Suprapubic skin (tissue), 4 donors: ENCODE data around the gene RANBP1. TPM values are rescaled to one million over a fixed set of nuclear protein-coding genes. Genes with fewer than 3 reads are reported as not detected.

ENCODE experiments used
- DNase-seq, 2 donors: peaks; one replicate each; pipeline ENCODE4 v3.0.0-alpha.2; 2019; ENCODE audit warnings: low spot score in 2 of 2
- H3K27ac ChIP-seq: fragments of 200-600 bp; sonication (generic); one replicate; pipeline ENCODE4 v1.5.1; 2019
- H3K27me3 ChIP-seq: fragments of 200-600 bp; sonication (generic); one replicate; pipeline ENCODE4 v1.5.1; 2019
- H3K36me3 ChIP-seq: fragments of 200-600 bp; sonication (generic); one replicate; pipeline ENCODE4 v1.5.1; 2019
- H3K4me1 ChIP-seq: fragments of 200-600 bp; sonication (generic); one replicate; pipeline ENCODE4 v1.5.1; 2019
- H3K4me3 ChIP-seq: fragments of 200-600 bp; sonication (generic); one replicate; pipeline ENCODE4 v1.5.1; 2019; ENCODE audit warnings: mild to moderate bottlenecking
- H3K9me3 ChIP-seq: fragments of 200-600 bp; sonication (generic); one replicate; pipeline ENCODE4 v1.5.1; 2019
- CTCF ChIP-seq, 2 donors: fragments of 200-600 bp in 1 of 2; fragments of 450-650 bp in 1 of 2; sonication (generic) in 1 of 2; IDR thresholded peaks; one replicate each; pipeline ENCODE4 v1.5.1; 2016 to 2019; ENCODE audit warnings: antibody characterized with exemption in 2 of 2, mild to moderate bottlenecking in 1 of 2, moderate library complexity in 1 of 2
- EP300 ChIP-seq: sonication (generic); formaldehyde crosslinking; IDR thresholded peaks from one replicate; pipeline ENCODE4 v1.6.1; 2017; ENCODE audit warnings: antibody characterized with exemption
- POLR2A ChIP-seq, 2 donors: fragments of 450-650 bp; IDR thresholded peaks; one replicate each; pipeline ENCODE4 v1.6.1; 2017; ENCODE audit warnings: antibody characterized with exemption in 2 of 2, mild to moderate bottlenecking in 2 of 2, moderate library complexity in 2 of 2
- POLR2AphosphoS5 ChIP-seq, 3 donors: sonication (generic); formaldehyde crosslinking; IDR thresholded peaks; one replicate each; pipeline ENCODE4 v1.6.1; 2017; ENCODE audit warnings: antibody characterized with exemption in 3 of 3
- WGBS: methylation state at CpG from one replicate; pipeline ENCODE4 v1.1.5; 2018; 5-methylcytosine and 5-hydroxymethylcytosine counted together
- total RNA-seq, 4 donors: library from RNA; depleted of rRNA; stranded (reverse); fragments of >200 nt; gene quantifications; one replicate each; pipeline ENCODE4 v1.1.0, GENCODE V29; 2016

The RANBP1 gene
- total RNA-seq, 4 donors from 2014 or later = 107 to 150 (median 119) TPM

- Histone ChIP-seq H3K4me3 (peak overlapping the region; percentile 98), H3K27me3 (no peaks in the 10 kb centered on the region), H3K9me3 (no peaks in the 10 kb centered on the region), H3K36me3 (peaks cover 17% of the 10 kb centered on the region), H3K4me1 (peaks cover 50% of the 10 kb centered on the region), H3K27ac (peak overlapping the region; percentile 91)
- WGBS = 4% methylated on average over 5 of the region's 70 CpGs
- TF ChIP-seq CTCF (IDR thresholded peaks at IDR 0.05) = no peak
- no peak for TF ChIP-seq EP300
- no peak for TF ChIP-seq POLR2A (IDR thresholded peaks at IDR 0.05)
- no peak for TF ChIP-seq POLR2AphosphoS5 (IDR thresholded peaks at IDR 0.05)
- peak; percentile 87 to 94 for DNase-seq
These were observed 15.1 kb downstream of the RANBP1 start for GRCh38 chr22:20130731-20131596.

GRCh38 chr22:20131597-20131858, 15.6 kb downstream of the RANBP1 start, which contains the start of gene ZDHHC8:
ZDHHC8 (plus strand) TSS chr22:20131804; CDS start chr22:20131948, 144 bp downstream.
- H3K9me3 ChIP-seq = no peaks in the 10 kb centered on the region
- no peak for DNase-seq
- peaks cover 11% of the 10 kb centered on the region for H3K36me3 ChIP-seq
- H3K27ac ChIP-seq = peak within 1 kb of the TSS; percentile 91
- no peaks in the 10 kb centered on the region for H3K27me3 ChIP-seq
- no CpG with 5 or more reads among the region's 43 CpGs for WGBS
- peak within 1 kb of the TSS; percentile 98 for H3K4me3 ChIP-seq
- TF ChIP-seq POLR2A (IDR thresholded peaks at IDR 0.05) (no peak), CTCF (IDR thresholded peaks at IDR 0.05) (no peak), EP300 (no peak), POLR2AphosphoS5 (IDR thresholded peaks at IDR 0.05) (no peak)
- peaks cover 56% of the 10 kb centered on the region for H3K4me1 ChIP-seq

DNA sequence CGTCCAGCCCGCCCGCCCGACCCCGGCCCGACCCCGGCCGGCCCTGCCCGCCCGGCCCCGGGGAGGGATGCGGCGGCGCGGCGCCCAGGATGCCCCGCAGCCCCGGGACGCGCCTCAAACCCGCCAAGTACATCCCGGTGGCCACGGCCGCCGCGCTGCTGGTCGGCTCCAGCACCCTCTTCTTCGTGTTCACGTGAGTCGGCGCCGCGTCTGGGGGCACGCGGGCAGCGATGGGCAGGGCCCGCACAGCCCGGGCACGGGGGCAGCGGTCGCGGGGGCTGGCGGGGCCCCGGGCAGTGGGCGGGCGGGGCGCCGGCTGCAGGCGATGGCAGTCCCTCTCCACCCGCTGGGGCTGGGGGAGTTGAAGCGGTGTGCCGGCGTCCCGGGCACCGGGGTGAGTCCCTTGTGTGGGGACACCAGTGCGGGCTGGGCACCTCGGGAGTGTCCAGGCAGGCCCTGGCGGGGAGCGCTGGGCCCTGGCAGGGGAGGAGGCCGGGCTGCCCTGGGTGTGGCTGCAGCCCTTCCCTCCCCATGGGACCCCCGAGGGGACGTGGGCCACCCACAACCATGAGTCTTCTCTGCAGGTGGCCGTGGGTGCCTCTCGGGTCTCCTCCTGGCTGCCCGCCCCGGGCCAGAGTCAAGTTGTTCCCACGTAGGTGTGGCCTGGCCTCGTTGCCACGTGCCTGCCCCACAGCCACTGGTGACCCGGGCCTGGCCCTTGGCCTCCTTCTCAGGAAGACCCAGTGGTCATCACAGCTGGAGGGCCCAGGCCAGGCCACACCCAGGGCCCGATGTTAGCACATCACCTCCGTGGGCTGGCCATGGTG, 16.2 kb downstream of the RANBP1 start:
- no peak for TF ChIP-seq POLR2A (IDR thresholded peaks at IDR 0.05)
- no peak for TF ChIP-seq POLR2AphosphoS5 (IDR thresholded peaks at IDR 0.05)
- H3K27me3 ChIP-seq = no peaks in the 10 kb centered on the region
- H3K27ac ChIP-seq = peak overlapping the region; percentile 69
- H3K36me3 ChIP-seq = peaks cover 9% of the 10 kb centered on the region
- peak overlapping the region; percentile 98 for H3K4me3 ChIP-seq
- no peaks in the 10 kb centered on the region for H3K9me3 ChIP-seq
- WGBS = no CpG with 5 or more reads among the region's 72 CpGs
- peaks cover 61% of the 10 kb centered on the region for H3K4me1 ChIP-seq
- DNase-seq = no peak

- no peak for TF ChIP-seq POLR2AphosphoS5 (IDR thresholded peaks at IDR 0.05)
- no peak for TF ChIP-seq POLR2A (IDR thresholded peaks at IDR 0.05)
- no peak for TF ChIP-seq EP300
- no peak for TF ChIP-seq CTCF (IDR thresholded peaks at IDR 0.05)
- no peak overlapping the region for H3K27ac ChIP-seq
- no CpG with 5 or more reads among the region's 16 CpGs for WGBS
These were observed 16.9 kb downstream of the RANBP1 start for GRCh38 chr22:20132686-20133246.

GRCh38 chr22:20133930-20134549, 18.1 kb downstream of the RANBP1 start:
- WGBS = 72% methylated on average over 3 of the region's 12 CpGs
- TF ChIP-seq POLR2A (IDR thresholded peaks at IDR 0.05) = no peak
- no peak for TF ChIP-seq CTCF (IDR thresholded peaks at IDR 0.05)
- TF ChIP-seq EP300 = no peak
- H3K27me3 ChIP-seq = no peaks in the 10 kb centered on the region
- no peak overlapping the region for H3K27ac ChIP-seq
- H3K9me3 ChIP-seq = no peaks in the 10 kb centered on the region
- H3K4me1 ChIP-seq = peaks cover 75% of the 10 kb centered on the region
- peaks cover under 1% of the 10 kb centered on the region for H3K36me3 ChIP-seq
- DNase-seq = no peak
- H3K4me3 ChIP-seq = no peak overlapping the region

More at GRCh38 chr22:20132686-20133246, 16.9 kb downstream of the RANBP1 start:
- Histone ChIP-seq H3K36me3 (peaks cover 2% of the 10 kb centered on the region), H3K27me3 (no peaks in the 10 kb centered on the region), H3K4me3 (peak overlapping the region; percentile 98), H3K4me1 (peaks cover 68% of the 10 kb centered on the region), H3K9me3 (no peaks in the 10 kb centered on the region)
- DNase-seq = no peak
